Measurements from ENCODE around the gene RPS5.

Gene RPS5

DNA sequence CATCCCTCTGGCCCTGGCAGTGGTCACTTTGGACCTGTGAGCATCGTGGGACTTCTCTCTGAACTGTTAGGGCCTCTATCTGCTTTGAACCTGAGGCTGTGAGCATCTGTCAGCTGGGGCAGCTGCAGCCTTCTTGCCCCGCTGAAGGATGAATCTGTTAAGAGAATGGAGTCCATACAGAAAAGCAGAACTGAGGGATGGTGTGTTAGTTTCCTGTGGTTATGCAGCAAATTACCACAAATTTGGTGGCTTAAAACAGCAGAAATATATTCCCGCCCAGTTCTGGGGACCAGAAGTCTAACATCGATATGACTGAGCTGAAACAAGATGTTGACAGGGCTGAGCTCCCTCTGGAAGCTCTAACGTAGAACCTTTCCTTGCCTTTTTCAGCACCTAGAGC is 22.9 kb upstream of the RPS5 start:
- Histone ChIP-seq H3K27ac (no peak overlapping the region), H3K9ac (no peak overlapping the region), H3K27me3 (ENCODE audit: control insufficient read depth, insufficient read depth, low read length) (no peaks in the 10 kb centered on the region), H3K79me2 (no peaks in the 10 kb centered on the region), H2AFZ (no peak overlapping the region), H3K9me3 (ENCODE audit: control insufficient read depth, low read length) (no peaks in the 10 kb centered on the region), H3K4me2 (ENCODE audit: low read length) (no peak overlapping the region), H3K4me3 (ENCODE audit: low read depth, low read length) (no peak overlapping the region), H3K36me3 (ENCODE audit: control insufficient read depth, insufficient read depth, low read length) (no peaks in the 10 kb centered on the region), H3K4me1 (no peaks in the 10 kb centered on the region)
- no peak for TF ChIP-seq CTCF (IDR thresholded peaks at IDR 0.05)

DNA sequence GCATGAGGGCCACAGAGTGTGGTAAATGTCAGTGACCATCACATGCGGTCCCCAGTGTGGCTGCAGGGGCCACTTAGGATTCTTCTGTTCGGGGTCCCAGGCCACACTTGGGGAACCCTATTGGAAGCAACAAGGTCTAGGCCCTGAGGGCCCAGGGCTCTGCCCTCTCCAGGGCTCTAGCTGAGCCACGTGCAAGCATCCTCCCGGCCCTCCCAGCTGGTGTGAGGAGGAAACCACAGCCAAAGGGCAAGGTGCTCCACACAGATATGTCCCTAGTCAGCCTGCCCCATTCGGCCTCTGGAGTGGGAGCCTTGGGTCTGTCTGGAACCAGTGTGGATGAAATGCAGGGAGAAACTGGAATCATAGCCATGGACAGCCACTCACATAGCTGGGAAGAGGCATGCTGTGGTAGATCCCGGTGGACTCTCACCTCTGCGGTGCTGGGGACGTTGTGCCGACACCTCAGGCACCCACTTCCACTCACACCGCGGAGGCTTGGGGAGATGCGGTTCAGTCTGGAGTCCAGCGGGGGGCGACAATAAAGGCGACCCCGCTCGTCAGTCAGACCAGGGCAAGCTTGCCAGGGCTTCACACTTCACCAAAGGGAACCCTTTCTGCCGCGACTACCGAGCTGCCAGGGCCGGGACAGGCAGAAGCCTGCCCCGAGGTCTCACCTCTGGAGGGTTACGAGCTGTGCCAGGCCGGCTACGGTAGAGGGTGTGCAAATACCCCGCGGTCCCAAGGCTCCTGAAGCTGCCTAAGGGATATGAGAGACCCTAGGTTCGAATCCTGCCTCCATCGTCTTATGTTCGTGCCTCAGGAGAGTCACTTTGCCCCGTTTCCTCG is 20.3 kb upstream of the RPS5 start:
- H3K4me3 ChIP-seq (ENCODE audit: low read depth, low read length): no peak overlapping the region
- H3K9ac ChIP-seq: no peak overlapping the region
- no peak overlapping the region for H2AFZ ChIP-seq
- no peak overlapping the region for H3K27ac ChIP-seq
- no peaks in the 10 kb centered on the region for H3K27me3 ChIP-seq (ENCODE audit: control insufficient read depth, insufficient read depth, low read length)
- no peak for TF ChIP-seq CTCF (IDR thresholded peaks at IDR 0.05)
- no peaks in the 10 kb centered on the region for H3K79me2 ChIP-seq
- H3K4me2 ChIP-seq (ENCODE audit: low read length): no peak overlapping the region
- no peaks in the 10 kb centered on the region for H3K4me1 ChIP-seq
- H3K9me3 ChIP-seq (ENCODE audit: control insufficient read depth, low read length): no peaks in the 10 kb centered on the region
- no peaks in the 10 kb centered on the region for H3K36me3 ChIP-seq (ENCODE audit: control insufficient read depth, insufficient read depth, low read length)

GRCh38 chr19:58367698-58368454 is 19.2 kb upstream of the RPS5 start:
- Histone ChIP-seq H3K27me3 (ENCODE audit: control insufficient read depth, insufficient read depth, low read length) (no peaks in the 10 kb centered on the region), H3K4me1 (no peaks in the 10 kb centered on the region), H3K4me3 (ENCODE audit: low read depth, low read length) (no peak overlapping the region), H3K9ac (no peak overlapping the region), H3K79me2 (no peaks in the 10 kb centered on the region), H3K9me3 (ENCODE audit: control insufficient read depth, low read length) (no peaks in the 10 kb centered on the region), H3K27ac (no peak overlapping the region), H3K4me2 (ENCODE audit: low read length) (no peak overlapping the region), H3K36me3 (ENCODE audit: control insufficient read depth, insufficient read depth, low read length) (no peaks in the 10 kb centered on the region), H2AFZ (no peak overlapping the region)
- no peak for TF ChIP-seq CTCF (IDR thresholded peaks at IDR 0.05)

GRCh38 chr19:58368561-58369360 is 18.3 kb upstream of the RPS5 start:
- Histone ChIP-seq H3K9me3 (ENCODE audit: control insufficient read depth, low read length) (no peaks in the 10 kb centered on the region), H3K4me1 (no peaks in the 10 kb centered on the region), H3K79me2 (no peaks in the 10 kb centered on the region), H3K9ac (no peak overlapping the region), H3K27ac (no peak overlapping the region), H2AFZ (no peak overlapping the region), H3K4me2 (ENCODE audit: low read length) (no peak overlapping the region), H3K27me3 (ENCODE audit: control insufficient read depth, insufficient read depth, low read length) (no peaks in the 10 kb centered on the region), H3K36me3 (ENCODE audit: control insufficient read depth, insufficient read depth, low read length) (no peaks in the 10 kb centered on the region), H3K4me3 (ENCODE audit: low read depth, low read length) (no peak overlapping the region)
- TF ChIP-seq CTCF (IDR thresholded peaks at IDR 0.05): no peak

Data from parathyroid adenoma (tissue), 2 donors.